HEK293 (cell line): Measurements from ENCODE around the gene DCHS1.

Experiments
- CTCF ChIP-seq: fragments of 450-650 bp; formaldehyde crosslinking; IDR thresholded peaks from 2 replicates; pipeline ENCODE4 v1.5.1; 2016; ENCODE audit warnings: missing biosample characterization, missing genetic modification characterization
- SP2 ChIP-seq: fragments of 450-650 bp; formaldehyde crosslinking; IDR thresholded peaks from 2 replicates; pipeline ENCODE4 v1.5.1; 2016; ENCODE audit warnings: missing biosample characterization, missing genetic modification characterization
- TCF7L2 ChIP-seq: IDR thresholded peaks from 2 replicates; pipeline ENCODE4 v1.6.1; 2011; ENCODE audit warnings: low read depth, mild to moderate bottlenecking, inconsistent platforms, low read length, moderate library complexity, borderline replicate concordance
- ZNF610 ChIP-seq: fragments of 450-650 bp; formaldehyde crosslinking; IDR thresholded peaks from 2 replicates; pipeline ENCODE4 v1.5.1; 2016; ENCODE audit warnings: missing biosample characterization, missing genetic modification characterization, borderline replicate concordance
- TF ChIP-seq, protein P1 (sequence below): fragments of 450-650 bp; formaldehyde crosslinking; IDR thresholded peaks from 2 replicates; pipeline ENCODE4 v1.5.1; 2016; ENCODE audit warnings: missing biosample characterization, missing genetic modification characterization

DNA sequence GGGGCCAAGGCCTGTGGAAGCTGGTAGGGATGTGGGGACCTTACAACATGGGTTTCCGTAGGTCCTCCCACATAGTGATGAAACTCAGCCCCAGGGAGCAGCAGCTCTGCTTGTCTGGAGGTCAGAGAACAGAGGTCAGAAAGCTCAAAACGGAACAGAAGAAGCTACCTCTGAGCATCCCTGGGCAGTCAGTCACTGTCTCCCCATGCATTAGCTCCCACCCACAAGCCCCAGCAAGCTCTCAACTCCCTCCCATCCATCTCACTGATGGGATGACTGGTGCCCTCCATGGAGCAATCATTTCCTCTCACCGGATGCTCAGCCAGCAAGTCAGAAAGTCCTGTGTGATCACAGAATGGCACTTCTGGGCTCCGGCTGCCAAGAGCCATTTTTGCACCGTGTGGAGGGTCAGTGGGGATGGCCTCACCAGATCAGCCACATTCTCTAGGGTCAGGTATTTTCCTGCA is 38.3 kb downstream of the DCHS1 start:
- TF ChIP-seq SP2 (tag by site-specific recombination), result no peak
- TF ChIP-seq CTCF (tag by site-specific recombination), result no peak
- no peak for TF ChIP-seq TCF7L2
- TF ChIP-seq, protein P1, sequence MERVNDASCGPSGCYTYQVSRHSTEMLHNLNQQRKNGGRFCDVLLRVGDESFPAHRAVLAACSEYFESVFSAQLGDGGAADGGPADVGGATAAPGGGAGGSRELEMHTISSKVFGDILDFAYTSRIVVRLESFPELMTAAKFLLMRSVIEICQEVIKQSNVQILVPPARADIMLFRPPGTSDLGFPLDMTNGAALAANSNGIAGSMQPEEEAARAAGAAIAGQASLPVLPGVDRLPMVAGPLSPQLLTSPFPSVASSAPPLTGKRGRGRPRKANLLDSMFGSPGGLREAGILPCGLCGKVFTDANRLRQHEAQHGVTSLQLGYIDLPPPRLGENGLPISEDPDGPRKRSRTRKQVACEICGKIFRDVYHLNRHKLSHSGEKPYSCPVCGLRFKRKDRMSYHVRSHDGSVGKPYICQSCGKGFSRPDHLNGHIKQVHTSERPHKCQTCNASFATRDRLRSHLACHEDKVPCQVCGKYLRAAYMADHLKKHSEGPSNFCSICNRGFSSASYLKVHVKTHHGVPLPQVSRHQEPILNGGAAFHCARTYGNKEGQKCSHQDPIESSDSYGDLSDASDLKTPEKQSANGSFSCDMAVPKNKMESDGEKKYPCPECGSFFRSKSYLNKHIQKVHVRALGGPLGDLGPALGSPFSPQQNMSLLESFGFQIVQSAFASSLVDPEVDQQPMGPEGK (tag by site-specific recombination), result no peak
- no peak for TF ChIP-seq ZNF610 (tag by site-specific recombination)
